A673 (cell line): ENCODE data around the gene CASP2. TPM values are rescaled to one million over a fixed set of nuclear protein-coding genes. Genes with fewer than 3 reads are reported as not detected.

Experiments
- BruUV-seq: library from RNA; stranded (reverse); fragments of 400-500 nt; replicated peaks from 2 replicates; lab custom pipeline; 2021; lab: Mats Ljungman, UMichigan
- CTCF ChIA-PET: fragments of 300-600 bp; sonication (Branson Sonifier 250); formaldehyde crosslinking; loops from one replicate; lab custom pipeline; 2022; ENCODE audit warnings: antibody characterized with exemption; lab: Charles Lee
- POLR2A ChIA-PET: fragments of 300-600 bp; sonication (Branson Sonifier 250); formaldehyde crosslinking; loops from one replicate; lab custom pipeline; 2022; ENCODE audit warnings: antibody characterized with exemption; ENCODE audit not compliant: low non-redundant PET; lab: Charles Lee
- DNase-seq: peaks from one replicate; pipeline ENCODE4 v3.0.0-alpha.2; 2015; ENCODE audit warnings: low spot score
- H3K27ac ChIP-seq: fragments of 200-600 bp; sonication (generic); 2 replicates; pipeline ENCODE4 v1.5.1; 2016; ENCODE audit warnings: mixed run types, low read depth, mild to moderate bottlenecking, mixed read lengths, antibody characterized with exemption, low read length; ENCODE audit not compliant: poor library complexity, severe bottlenecking
- H3K27me3 ChIP-seq: fragments of 200-600 bp; sonication (generic); replicated peaks from 2 replicates; pipeline ENCODE4 v1.6.1; 2017; ENCODE audit warnings: mixed run types, low read depth, mild to moderate bottlenecking, mixed read lengths, antibody characterized with exemption, low read length; ENCODE audit not compliant: insufficient read depth, poor library complexity
- H3K36me3 ChIP-seq: fragments of 200-600 bp; sonication (generic); 2 replicates; pipeline ENCODE4 v1.6.1; 2016; ENCODE audit warnings: mixed run types, mild to moderate bottlenecking, mixed read lengths, antibody characterized with exemption, low read length; ENCODE audit not compliant: insufficient read depth, poor library complexity, severe bottlenecking
- H3K4me1 ChIP-seq: fragments of 200-600 bp; sonication (generic); 2 replicates; pipeline ENCODE4 v1.6.1; 2017; ENCODE audit warnings: mixed run types, mild to moderate bottlenecking, mixed read lengths, antibody characterized with exemption, low read length; ENCODE audit not compliant: insufficient read depth, poor library complexity, severe bottlenecking
- H3K4me3 ChIP-seq: fragments of 200-600 bp; sonication (generic); 2 replicates; pipeline ENCODE4 v1.5.1; 2016; ENCODE audit warnings: low read depth, mixed run types, mild to moderate bottlenecking, mixed read lengths, low read length; ENCODE audit not compliant: poor library complexity, severe bottlenecking
- H3K9me3 ChIP-seq: fragments of 200-600 bp; sonication (generic); 2 replicates; pipeline ENCODE4 v1.6.1; 2016; ENCODE audit warnings: mixed run types, low read depth, mild to moderate bottlenecking, mixed read lengths, antibody characterized with exemption, low read length; ENCODE audit not compliant: poor library complexity, severe bottlenecking
- CTCF ChIP-seq: fragments of 300-800, 200-600 bp; sonication (generic); conservative IDR thresholded peaks from 2 replicates; pipeline ENCODE4 v1.5.1; 2017; ENCODE audit warnings: low read depth, mild to moderate bottlenecking, antibody characterized with exemption, low read length, moderate library complexity, mixed read lengths
- EZH2 ChIP-seq: fragments of 200-600 bp; sonication (generic); IDR thresholded peaks from 2 replicates; pipeline ENCODE4 v1.6.1; 2017; ENCODE audit warnings: borderline replicate concordance, low read depth, mild to moderate bottlenecking, mixed read lengths, antibody characterized with exemption, low read length; ENCODE audit not compliant: poor library complexity, severe bottlenecking
- intact Hi-C: fragments of 100-400 bp; cut with micrococcal nuclease; formaldehyde crosslinking; loops from one replicate; pipeline ENCODE4 v1.10.0; 2022; ENCODE audit not compliant: unreplicated experiment
- total RNA-seq: library from RNA; stranded (reverse); gene quantifications from 2 replicates; pipeline ENCODE4 v1.2.3, GENCODE V29; 2021

CASP2 gene
- total RNA-seq, 1 experiment from 2014 or later: 76.8 TPM

GRCh38 chr7:143269251-143269650 is 18.9 kb upstream of the CASP2 start:
- H3K36me3 ChIP-seq: no peaks in the 10 kb centered on the region
- no TSS peak for BruUV-seq
- CTCF ChIA-PET: no interaction called here
- no peak for TF ChIP-seq EZH2
- TF ChIP-seq CTCF: no peak
- H3K4me3 ChIP-seq: no peak overlapping the region
- H3K9me3 ChIP-seq: no peaks in the 10 kb centered on the region
- no peak for DNase-seq
- no peaks in the 10 kb centered on the region for H3K4me1 ChIP-seq
- H3K27ac ChIP-seq: no peak overlapping the region
- POLR2A ChIA-PET: no interaction called here
- intact Hi-C loops: no loop called here
- no peaks in the 10 kb centered on the region for H3K27me3 ChIP-seq

- POLR2A ChIA-PET: interaction anchor here (0.7 kb wide), 1 partner anchor 8 kb away, joined by 4 read pairs; the partner anchor contains the start of gene GSTK1
- Histone ChIP-seq H3K4me3 (no peak overlapping the region), H3K27me3 (no peaks in the 10 kb centered on the region), H3K4me1 (no peaks in the 10 kb centered on the region), H3K9me3 (no peaks in the 10 kb centered on the region), H3K27ac (no peak overlapping the region), H3K36me3 (no peaks in the 10 kb centered on the region)
- DNase-seq: no peak
- TF ChIP-seq CTCF (no peak), EZH2 (no peak)
- intact Hi-C loops: no loop called here
- CTCF ChIA-PET: no interaction called here
- BruUV-seq: no TSS peak
These were observed 16.9 kb upstream of the CASP2 start for GRCh38 chr7:143271240-143271639.

- Histone ChIP-seq H3K4me1 (no peaks in the 10 kb centered on the region), H3K9me3 (no peaks in the 10 kb centered on the region), H3K36me3 (no peaks in the 10 kb centered on the region), H3K27me3 (no peaks in the 10 kb centered on the region), H3K27ac (no peak overlapping the region), H3K4me3 (no peak overlapping the region)
- CTCF ChIA-PET: no interaction called here
- no peak for DNase-seq
- BruUV-seq: no TSS peak
- no peak for TF ChIP-seq CTCF
- no peak for TF ChIP-seq EZH2
- intact Hi-C loops: no loop called here
- POLR2A ChIA-PET: no interaction called here
These were observed 15.3 kb upstream of the CASP2 start for GRCh38 chr7:143272871-143273270.
